HG02885 (cell line): ENCODE measurements around the gene RPL35A.
"Not testable (repeated sequence)": the region's sequence is repeated elsewhere in the genome, so short reads cannot be mapped to it uniquely, and the experiment has no call there.

ENCODE experiments used
- ATAC-seq: cut with Tn5 transposase; IDR thresholded peaks from one replicate; pipeline ENCODE4 v1.9.1; 2021; ENCODE audit warnings: mild to moderate bottlenecking; ENCODE audit not compliant: unreplicated experiment, poor library complexity

The RPL35A gene

DNA sequence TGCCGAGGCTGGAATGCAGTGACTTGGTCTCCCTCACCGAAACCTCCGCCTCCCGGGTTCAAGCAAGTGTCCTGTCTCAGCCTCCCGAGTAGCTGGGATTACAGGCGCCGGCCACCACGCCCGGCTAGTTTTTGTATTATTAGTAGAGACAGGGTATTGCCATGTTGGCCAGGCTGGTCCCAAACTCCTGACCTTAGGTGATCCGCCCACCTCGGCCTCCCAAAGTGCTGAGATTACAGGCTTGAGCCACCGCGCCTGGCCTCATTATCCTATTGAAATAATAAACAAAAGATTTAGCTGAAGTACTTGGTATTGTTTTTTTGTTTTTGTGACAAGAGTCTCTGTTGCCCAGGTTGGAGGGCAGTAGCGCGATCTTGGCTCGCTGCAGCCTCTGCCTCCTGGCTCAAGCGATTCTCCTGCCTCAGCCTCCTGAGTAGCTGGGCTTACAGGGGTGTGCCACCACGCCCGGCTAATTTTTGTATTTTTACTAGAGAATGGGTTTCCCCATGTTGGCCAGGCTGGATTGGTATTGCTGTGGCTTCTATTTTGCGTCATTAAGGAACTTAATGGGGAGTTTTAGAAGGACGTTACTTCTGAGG lies 1.5 kb downstream of the RPL35A start:
- no peak for ATAC-seq

DNA sequence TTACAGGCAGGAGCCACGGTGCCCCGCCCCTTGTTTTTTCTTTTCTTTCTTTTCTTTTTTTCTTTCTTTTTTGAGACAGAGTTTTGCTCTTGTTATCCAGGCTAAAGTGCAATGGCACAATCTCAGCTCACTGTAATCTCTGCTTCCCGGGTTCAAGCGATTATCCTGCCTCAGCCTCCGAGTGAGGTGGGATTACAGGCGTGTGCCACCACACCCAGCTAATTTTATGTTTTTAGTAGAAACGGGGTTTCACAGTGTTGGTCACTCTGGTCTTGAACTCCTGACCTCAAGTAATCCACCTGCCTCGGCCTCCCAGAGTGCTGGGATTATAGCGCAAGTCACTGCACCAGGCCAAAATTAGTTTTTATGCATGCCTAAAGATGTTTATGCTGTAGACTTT lies 2.5 kb downstream of the RPL35A start:
- no peak for ATAC-seq

DNA sequence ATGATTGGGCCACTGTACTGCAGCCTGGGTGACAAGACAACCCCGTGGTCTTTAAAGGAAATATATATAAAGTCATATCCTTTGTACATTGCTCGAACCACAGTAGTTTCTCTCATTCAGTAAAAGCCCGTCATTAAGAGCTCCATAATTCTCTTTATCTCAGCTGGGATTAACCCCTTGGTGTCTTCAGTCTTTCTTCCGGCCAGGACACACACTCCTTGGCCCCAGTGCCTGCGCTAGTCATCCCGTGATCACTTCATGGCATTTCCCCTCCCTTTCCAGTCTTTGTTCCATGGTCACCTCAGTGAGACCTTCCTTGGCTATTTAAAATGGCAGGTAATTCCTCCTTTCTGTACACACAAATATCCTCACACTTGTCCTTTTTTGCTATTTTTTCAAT lies 3.3 kb downstream of the RPL35A start:
- ATAC-seq = no peak

DNA sequence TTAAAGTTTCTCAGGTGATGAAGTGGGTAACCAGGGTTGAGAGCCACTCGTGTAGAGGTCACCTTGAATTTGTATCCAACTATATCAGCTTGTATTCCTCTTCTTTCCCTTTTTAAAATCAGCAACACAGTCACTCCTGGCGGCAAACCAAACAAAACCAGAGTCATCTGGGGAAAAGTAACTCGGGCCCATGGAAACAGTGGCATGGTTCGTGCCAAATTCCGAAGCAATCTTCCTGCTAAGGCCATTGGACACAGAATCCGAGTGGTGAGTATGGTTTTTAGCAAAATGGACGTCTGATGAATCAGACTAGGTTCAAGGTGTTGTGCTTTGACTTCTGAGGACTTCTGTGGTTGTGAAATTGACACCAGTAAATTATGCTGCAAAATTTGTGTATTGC lies 3.9 kb downstream of the RPL35A start:
- no peak for ATAC-seq

DNA sequence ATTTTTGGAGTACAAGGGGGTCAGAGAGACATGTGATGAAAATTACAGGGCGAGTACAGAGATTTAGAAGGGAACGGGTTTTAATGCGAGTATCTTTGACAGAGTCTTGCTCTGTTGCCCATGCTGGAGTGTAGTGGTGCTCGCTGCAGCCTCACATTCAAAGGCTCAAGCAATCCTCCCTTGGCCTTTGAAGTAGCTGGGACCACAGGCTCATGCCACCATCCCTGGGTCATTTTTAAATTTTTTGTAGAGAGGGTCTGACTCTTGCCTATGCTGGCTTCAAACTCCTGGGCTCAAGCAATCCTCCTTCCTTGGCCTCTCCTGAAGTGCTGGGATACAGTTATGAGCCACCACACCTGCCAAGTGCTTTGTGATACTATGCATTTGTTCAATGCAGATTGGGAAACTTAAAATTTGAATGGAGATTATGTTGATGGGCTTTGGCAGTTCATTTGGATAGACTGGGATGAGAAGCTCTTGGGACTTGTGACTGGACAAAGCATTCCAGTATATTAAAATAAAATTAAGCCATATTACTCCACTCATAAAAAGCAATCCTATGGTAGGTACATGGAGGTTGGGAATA lies 6.0 kb downstream of the RPL35A start:
- ATAC-seq = no peak

DNA sequence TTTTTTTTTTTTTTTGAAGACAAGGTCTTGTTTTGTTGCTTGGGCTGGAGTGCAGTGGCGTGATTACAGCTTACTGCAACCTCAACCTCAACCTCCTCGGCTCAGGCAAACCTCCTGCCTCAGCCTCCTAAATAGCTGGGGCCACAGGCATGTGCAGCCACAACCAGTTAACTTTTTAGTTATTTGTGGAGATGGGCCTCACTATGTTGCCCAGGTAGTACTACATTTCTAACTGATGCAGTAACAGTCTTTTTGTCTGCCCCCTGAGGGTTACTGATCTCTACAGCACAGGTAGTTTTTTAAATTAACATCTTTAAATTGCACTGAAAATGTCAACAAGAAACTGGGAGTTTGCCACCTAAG lies 6.6 kb downstream of the RPL35A start:
- no peak for ATAC-seq

DNA sequence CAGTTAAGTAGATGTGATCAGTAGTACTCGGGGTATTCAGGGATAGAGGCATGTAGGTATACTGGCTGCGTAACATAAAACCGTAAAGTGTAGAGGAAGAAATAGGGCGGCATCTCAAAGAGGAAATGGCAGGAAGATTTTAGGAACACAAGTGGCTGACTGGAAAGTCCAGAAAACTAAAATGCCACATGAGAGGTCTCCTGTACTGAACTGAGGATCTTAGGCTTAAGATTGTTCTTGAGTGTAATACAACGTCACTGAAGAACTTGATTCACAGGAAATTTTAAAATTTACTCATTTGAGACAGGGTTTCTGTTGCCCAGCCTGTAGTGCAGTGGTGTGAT lies 7.8 kb downstream of the RPL35A start:
- ATAC-seq = no peak

DNA sequence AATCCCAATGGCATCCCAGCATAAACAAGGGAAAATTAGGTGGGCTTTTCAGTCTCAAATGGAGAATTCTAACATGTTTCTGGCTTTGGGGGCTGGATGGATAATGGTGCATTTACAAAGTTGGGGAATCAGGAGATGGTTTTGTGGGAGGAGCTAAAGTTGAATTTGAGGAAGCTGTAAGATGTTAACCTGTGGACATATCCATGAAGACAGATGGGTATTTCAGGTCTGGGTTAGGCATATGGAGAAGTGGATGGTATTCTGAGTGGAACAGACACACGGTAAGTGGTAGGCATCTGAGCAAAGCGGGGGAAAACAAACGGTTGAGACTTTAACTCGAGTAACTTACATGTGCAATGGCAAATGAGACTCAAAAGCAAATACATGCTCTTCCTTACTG lies 8.4 kb downstream of the RPL35A start:
- ATAC-seq = no peak

DNA sequence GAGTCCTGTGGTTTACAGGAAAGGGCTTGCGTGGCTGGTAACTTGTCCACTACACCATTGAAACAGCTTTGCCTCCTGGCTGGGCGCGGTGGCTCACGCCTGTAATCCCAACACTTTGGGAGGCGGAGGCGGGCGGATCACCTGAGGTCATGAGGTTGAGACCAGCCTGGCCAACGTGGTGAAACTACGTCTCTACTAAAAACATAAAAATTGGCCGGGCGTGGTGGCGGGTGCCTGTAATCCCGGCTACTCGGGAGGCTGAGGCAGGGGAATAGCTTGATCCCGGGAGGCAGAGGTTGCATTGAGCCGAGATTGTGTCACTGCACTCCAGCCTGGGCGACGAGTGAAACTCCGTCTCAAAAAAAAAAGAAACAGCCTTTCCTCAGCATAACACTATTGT lies 8.9 kb downstream of the RPL35A start:
- ATAC-seq = not testable (repeated sequence)

DNA sequence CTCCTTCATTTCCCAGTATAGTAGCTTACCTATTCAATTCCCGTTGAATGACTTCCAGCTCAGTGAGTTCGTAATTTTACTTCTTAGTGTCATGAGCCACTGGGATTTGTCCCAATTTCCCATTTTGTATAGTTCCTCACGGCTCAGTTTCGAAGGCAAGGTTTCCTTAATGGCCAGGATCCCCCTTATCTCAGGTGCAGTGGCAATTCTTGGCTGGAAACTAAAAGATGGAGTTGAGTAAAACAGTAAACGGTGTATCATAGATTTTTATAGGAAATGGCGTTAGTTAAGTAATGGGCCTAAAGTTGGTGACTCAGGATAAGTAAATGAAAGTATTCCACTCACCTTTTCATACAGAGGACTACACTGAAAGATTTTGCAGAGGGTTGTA lies 9.5 kb downstream of the RPL35A start:
- no peak for ATAC-seq

DNA sequence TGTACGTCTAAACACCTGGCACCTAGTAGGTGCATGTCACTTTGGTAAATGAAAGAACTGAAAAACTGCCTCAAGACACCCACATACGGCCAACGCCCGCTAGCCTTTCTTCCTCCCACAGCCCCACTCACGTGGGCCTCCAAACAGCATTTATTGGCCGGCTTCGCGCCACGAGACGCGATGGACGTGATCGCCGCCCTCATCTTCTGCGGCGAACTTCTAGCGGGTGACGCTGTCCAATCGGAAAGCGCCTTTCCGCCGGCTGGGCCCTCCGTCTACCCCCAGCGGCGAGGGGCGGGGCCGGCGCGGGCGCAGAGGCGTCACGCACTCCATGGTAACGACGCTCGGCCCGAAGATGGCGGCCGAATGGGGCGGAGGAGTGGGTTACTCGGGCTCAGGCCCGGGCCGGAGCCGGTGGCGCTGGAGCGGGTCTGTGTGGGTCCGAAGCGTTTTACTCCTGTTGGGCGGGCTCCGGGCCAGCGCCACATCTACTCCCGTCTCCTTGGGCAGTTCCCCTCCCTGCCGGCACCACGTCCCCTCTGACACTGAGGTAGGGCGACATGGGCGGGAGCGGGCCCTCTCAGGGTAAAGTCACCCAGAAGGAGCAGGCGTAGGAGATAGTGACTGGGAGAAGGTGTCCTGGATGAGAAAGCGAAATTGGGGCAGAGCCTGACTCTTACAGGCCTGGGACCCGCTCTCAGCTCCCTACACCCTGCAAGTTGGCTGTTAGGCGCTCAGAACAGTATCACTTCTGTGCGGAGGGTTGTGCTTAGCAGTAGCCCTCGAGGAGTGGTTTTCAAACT lies 10.1 kb downstream of the RPL35A start, which contains the start of gene LMLN:
TSS of gene LMLN (plus strand) at position 327 of the 803 bp plus-strand sequence. CDS start at position 356, 29 bp downstream.
- ATAC-seq = peak; percentile 97

DNA sequence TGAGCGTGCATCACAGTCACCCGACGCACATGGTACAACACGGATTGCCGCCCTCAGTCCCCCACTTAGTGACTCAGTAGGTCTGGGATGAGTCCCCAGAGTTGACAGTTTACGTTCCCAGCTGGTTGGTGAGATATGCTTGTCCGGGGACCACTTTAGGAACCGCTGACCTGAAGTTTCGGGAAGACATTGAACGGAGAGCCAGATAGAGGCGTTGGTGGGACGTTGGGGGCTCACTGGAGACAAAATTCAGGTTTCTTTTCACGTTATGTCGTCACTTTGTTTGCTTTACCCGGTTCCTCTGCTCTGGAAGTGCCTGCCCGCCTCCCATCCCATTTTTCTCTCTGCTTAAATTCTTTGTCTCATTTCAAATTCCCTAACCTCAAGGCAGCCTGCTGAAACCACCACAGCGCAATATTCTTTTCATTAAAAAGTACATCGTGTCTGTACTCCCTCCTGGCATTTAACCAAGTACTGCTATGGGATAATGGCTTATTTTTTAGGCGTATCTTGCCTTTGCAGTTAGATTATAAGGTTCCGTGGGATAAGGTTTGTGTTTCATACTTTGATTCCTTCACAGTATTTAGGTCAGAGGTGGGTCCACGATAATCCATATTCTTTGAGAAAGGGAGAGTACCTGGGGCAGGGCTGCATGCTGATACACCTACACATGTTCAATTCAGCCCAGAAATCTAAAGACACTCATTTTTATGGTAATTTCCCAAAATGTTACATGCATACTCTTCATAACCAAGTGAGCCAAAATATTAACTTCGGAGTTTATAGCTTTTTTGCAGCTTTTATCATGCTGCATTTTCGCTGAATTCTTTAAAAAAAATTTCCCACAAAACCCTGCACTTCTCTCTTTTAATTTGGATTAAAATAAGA lies 10.9 kb downstream of the RPL35A start:
- no peak for ATAC-seq

DNA sequence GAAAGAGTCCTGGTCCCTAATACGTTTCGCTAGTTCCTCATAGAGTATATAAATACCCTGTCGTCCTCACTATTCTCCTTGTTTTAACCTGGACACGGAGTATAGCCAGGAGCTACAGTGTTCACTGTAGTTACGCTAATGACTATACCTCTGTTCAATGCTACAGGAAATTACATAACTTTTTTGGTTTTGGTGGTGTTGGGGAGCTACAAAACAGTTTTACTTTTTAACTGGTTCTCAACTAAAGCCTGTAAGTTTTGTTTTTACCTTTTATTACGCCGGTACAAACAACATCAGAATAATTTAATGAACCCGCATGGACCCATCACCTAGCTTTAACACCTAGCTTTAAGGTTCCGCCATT lies 11.6 kb downstream of the RPL35A start:
- no peak for ATAC-seq

DNA sequence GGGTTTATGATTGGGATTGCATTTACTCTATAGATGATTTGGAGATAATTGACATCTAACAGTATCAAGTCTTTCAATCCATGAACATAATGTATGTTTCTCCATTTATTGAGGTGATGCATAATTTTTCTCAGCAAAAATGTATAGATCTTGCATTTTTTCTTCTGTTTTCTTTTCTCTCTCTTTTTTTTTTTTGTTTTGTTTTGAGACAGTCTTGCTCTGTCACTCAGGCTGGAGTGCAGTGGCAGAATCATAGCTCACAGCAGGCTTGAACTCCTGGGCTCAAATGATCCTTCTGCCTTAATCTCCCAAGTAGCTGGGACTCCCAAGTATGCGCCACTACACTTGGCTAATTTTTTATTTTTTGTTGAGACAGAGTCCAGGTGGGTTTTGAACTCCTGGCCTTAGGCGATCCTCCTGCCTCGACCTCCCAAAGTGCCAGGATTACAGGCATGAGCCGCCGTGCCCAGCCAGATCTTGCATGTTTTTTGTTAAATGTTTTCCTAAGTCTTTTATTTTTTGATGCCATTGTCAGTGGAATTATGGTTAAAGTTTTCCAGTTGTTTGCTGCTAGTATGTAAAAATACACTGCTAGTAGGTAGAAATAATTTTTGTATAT lies 13.1 kb downstream of the RPL35A start:
- ATAC-seq = no peak

DNA sequence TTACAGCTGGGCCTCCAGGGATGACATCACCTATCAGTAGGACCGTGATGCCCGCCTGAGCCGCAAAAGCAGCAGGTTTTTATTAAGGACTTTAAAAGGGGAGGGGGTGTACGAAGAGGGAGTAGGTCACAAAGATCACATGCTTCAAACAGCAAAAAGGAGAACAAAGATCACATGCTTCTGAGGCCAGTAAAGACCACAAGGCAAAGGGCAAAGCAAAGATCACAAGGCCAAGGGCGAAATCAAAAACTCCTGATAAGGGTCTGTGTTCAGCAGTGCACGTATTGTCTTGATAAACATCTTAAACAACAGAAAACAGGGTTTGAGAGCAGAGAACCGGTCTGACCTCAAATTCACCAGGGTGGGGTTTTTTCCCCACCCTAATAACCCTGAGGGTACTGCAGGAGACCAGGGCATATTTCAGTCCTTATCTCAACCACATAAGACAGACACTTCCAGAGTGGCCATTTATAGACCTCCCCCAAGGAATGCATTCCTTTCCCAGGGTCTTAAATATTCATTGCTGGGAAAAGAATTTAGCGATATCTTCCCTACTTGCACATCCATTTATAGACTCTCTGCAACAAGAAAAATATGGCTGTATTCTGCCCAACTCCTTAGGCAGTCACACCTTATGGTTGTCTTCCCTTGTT lies 17.5 kb downstream of the RPL35A start:
- ATAC-seq = not testable (repeated sequence)

DNA sequence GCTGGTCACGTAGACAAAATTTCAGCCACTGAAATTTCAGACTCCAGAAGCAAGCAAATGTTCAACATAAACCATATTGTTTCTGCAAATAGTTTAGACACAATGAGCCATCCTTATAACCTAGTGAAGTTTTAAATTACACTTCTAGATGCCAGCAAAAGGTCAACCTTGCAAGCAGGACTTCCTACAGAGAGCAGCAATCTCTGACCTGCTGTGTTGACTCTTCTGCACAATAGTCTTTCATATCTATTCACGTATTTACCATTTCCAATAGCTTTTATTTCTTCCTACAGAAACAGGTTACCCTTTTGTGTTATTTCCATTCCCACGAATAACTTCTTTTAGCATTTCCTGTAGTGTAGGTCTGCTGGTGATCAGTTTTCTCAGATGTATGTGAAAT lies 20.6 kb downstream of the RPL35A start:
- ATAC-seq = no peak

DNA sequence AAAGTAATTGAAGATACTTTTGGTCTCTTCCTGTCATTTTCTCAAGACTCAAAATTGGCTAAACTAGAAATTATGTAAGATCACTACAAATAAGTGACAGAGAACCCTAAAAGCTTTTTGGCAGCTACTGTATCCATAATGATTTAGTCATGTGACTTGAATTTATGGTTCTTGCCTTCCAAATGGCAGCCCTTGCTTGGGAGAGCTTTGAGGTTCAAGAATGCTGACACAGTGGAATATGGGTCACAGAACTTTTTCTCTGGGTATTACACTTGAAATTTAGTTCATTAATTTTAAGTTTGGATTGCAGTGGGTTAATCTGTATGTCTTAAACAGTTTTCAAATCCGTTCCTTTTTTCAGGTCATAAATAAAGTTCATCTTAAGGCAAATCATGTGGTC lies 24.0 kb downstream of the RPL35A start:
- no peak for ATAC-seq

DNA sequence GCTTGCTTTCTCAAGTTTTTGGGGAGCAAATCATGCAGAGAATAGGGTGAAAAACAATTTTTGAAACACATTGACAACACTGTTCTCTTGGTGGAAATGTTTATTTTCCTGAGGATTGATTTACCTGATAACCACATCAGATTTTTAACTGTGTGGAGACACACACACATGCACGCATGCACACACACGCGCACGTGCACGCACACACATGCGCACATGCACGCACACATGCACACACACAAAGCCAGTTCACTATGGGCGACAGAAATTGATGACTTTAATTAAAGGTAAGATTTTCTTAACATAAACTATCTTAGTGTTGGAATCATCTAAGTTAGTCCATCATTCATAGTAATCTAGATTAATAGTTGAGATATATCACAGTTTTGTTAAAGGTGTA lies 25.3 kb downstream of the RPL35A start:
- no peak for ATAC-seq

DNA sequence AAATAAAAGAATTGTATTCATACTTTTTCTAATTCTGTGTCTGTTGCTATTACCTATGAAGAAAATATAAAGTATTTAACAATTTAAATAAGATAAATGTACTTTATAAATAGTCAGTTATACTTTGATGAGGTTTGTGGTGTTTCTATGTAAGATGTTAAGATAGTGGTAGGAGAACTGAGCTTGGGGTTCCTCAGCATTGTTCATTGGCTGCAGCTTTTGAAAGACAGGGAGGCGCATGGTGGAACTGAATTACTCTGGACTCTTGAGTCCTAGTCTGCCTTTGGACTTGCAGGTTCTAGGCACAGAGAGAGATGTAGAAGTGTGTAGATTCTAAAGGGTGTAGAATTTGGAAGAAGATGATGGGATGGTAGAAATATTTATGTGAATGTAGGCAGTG lies 33.1 kb downstream of the RPL35A start:
- ATAC-seq = no peak

DNA sequence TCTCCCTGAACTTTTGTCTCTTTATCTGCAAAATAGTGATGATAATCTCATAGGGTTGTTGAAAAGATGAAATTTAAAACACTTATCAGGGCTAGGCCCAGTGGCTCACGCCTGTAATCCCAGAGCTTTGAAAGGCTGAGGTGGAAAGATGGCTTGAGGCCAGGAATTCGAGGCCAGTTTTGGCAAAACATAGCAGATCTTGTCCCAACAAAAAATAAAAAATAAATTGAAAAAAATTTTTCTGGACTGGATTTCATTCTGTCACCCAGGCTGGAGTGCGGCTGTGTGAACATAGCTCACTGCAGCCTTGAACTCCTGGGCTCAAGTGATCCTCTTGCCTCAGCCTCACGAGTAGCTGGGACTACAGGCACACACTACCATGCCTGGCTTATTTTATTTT lies 39.7 kb downstream of the RPL35A start:
- ATAC-seq = no peak
